SJSA1 (cell line): ENCODE data around the gene MANBA. TPM values are rescaled to one million over a fixed set of nuclear protein-coding genes. Genes with fewer than 3 reads are reported as not detected.

Experiments
- DNase-seq, 2 experiments: peaks; one replicate each; pipeline ENCODE4 v3.0.0-alpha.2; 2015 to 2020; ENCODE audit warnings: low spot score in 2 of 2, low read depth in 1 of 2
- H3K27ac ChIP-seq: fragments of 250-450 bp; sonication (Bioruptor Pico); 2 replicates; pipeline ENCODE4 v1.5.1; 2020; ENCODE audit warnings: mild to moderate bottlenecking, moderate library complexity
- H3K27me3 ChIP-seq: fragments of 250-450 bp; sonication (Bioruptor Pico); replicated peaks from 2 replicates; pipeline ENCODE4 v1.5.1; 2020; ENCODE audit warnings: mild to moderate bottlenecking, moderate library complexity
- H3K36me3 ChIP-seq: fragments of 250-450 bp; sonication (Bioruptor Pico); 2 replicates; pipeline ENCODE4 v1.5.1; 2020; ENCODE audit warnings: mild to moderate bottlenecking
- H3K4me1 ChIP-seq: fragments of 250-450 bp; sonication (Bioruptor Pico); replicated peaks from 2 replicates; pipeline ENCODE4 v1.6.1; 2021; ENCODE audit warnings: mild to moderate bottlenecking
- H3K4me3 ChIP-seq: fragments of 250-450 bp; sonication (Bioruptor Pico); 2 replicates; pipeline ENCODE4 v1.5.1; 2020; ENCODE audit warnings: mild to moderate bottlenecking
- H3K9me3 ChIP-seq: fragments of 250-450 bp; sonication (Bioruptor Pico); replicated peaks from 2 replicates; pipeline ENCODE4 v1.5.1; 2020; ENCODE audit warnings: mild to moderate bottlenecking
- total RNA-seq: library from RNA; depleted of rRNA; stranded (reverse); fragments of >200 nt; shearing (Covaris generic); gene quantifications from 2 replicates; pipeline ENCODE4 v1.2.3, GENCODE V29; 2014

Gene MANBA
- total RNA-seq, 1 experiment from 2014 or later = 13.2 TPM

- Histone ChIP-seq H3K4me3 (no peak overlapping the region), H3K27me3 (no peaks in the 10 kb centered on the region), H3K9me3 (no peaks in the 10 kb centered on the region), H3K4me1 (peaks cover 22% of the 10 kb centered on the region), H3K27ac (no peak overlapping the region), H3K36me3 (peaks cover 79% of the 10 kb centered on the region)
- peak in 1 of 2 experiments; percentile 18 for DNase-seq
Measured at GRCh38 chr4:102606846-102607450, 153.8 kb downstream of the MANBA start.

- peaks cover 77% of the 10 kb centered on the region for H3K36me3 ChIP-seq
- H3K9me3 ChIP-seq = no peaks in the 10 kb centered on the region
- H3K27ac ChIP-seq = no peak overlapping the region
- no peak for DNase-seq
- peaks cover 22% of the 10 kb centered on the region for H3K4me1 ChIP-seq
- H3K4me3 ChIP-seq = no peak overlapping the region
- H3K27me3 ChIP-seq = no peaks in the 10 kb centered on the region
Measured at GRCh38 chr4:102606261-102606660, 154.5 kb downstream of the MANBA start.

- Histone ChIP-seq H3K36me3 (peaks cover 76% of the 10 kb centered on the region), H3K9me3 (no peaks in the 10 kb centered on the region), H3K4me1 (peaks cover 22% of the 10 kb centered on the region), H3K27ac (no peak overlapping the region), H3K4me3 (no peak overlapping the region), H3K27me3 (no peaks in the 10 kb centered on the region)
- DNase-seq = no peak
Measured at GRCh38 chr4:102604222-102604940, 156.4 kb downstream of the MANBA start.

- Histone ChIP-seq H3K4me3 (no peak overlapping the region), H3K27ac (no peak overlapping the region), H3K27me3 (no peaks in the 10 kb centered on the region), H3K9me3 (no peaks in the 10 kb centered on the region), H3K4me1 (peaks cover 6% of the 10 kb centered on the region), H3K36me3 (peaks cover 79% of the 10 kb centered on the region)
- no peak for DNase-seq
Measured at GRCh38 chr4:102601586-102602227, 159.1 kb downstream of the MANBA start.

- no peak for DNase-seq
- Histone ChIP-seq H3K27ac (no peak overlapping the region), H3K27me3 (no peaks in the 10 kb centered on the region), H3K36me3 (peaks cover 78% of the 10 kb centered on the region), H3K4me1 (no peaks in the 10 kb centered on the region), H3K9me3 (no peaks in the 10 kb centered on the region), H3K4me3 (no peak overlapping the region)
Measured at GRCh38 chr4:102600689-102601088, 160.1 kb downstream of the MANBA start.

- Histone ChIP-seq H3K36me3 (peaks cover 78% of the 10 kb centered on the region), H3K27me3 (no peaks in the 10 kb centered on the region), H3K27ac (no peak overlapping the region), H3K4me3 (no peak overlapping the region), H3K9me3 (no peaks in the 10 kb centered on the region), H3K4me1 (no peaks in the 10 kb centered on the region)
- no peak for DNase-seq
Measured at GRCh38 chr4:102599886-102600285, 160.9 kb downstream of the MANBA start.

GRCh38 chr4:102599455-102599854, 161.3 kb downstream of the MANBA start:
- Histone ChIP-seq H3K27me3 (no peaks in the 10 kb centered on the region), H3K36me3 (peaks cover 79% of the 10 kb centered on the region), H3K27ac (no peak overlapping the region), H3K9me3 (no peaks in the 10 kb centered on the region), H3K4me3 (no peak overlapping the region), H3K4me1 (no peaks in the 10 kb centered on the region)
- no peak for DNase-seq

- no peaks in the 10 kb centered on the region for H3K4me1 ChIP-seq
- no peaks in the 10 kb centered on the region for H3K27me3 ChIP-seq
- no peak overlapping the region for H3K27ac ChIP-seq
- no peak for DNase-seq
- peaks cover 77% of the 10 kb centered on the region for H3K36me3 ChIP-seq
- no peak overlapping the region for H3K4me3 ChIP-seq
- no peaks in the 10 kb centered on the region for H3K9me3 ChIP-seq
Measured at GRCh38 chr4:102598762-102599374, 161.9 kb downstream of the MANBA start.

- H3K27ac ChIP-seq = no peak overlapping the region
- no peak for DNase-seq
- no peaks in the 10 kb centered on the region for H3K4me1 ChIP-seq
- no peaks in the 10 kb centered on the region for H3K27me3 ChIP-seq
- no peaks in the 10 kb centered on the region for H3K9me3 ChIP-seq
- H3K4me3 ChIP-seq = no peak overlapping the region
- H3K36me3 ChIP-seq = peaks cover 71% of the 10 kb centered on the region
Measured at GRCh38 chr4:102598086-102598761, 162.5 kb downstream of the MANBA start.

GRCh38 chr4:102596532-102596931, 164.2 kb downstream of the MANBA start:
- no peak overlapping the region for H3K4me3 ChIP-seq
- H3K9me3 ChIP-seq = no peaks in the 10 kb centered on the region
- no peak overlapping the region for H3K27ac ChIP-seq
- no peak for DNase-seq
- H3K27me3 ChIP-seq = no peaks in the 10 kb centered on the region
- peaks cover 66% of the 10 kb centered on the region for H3K36me3 ChIP-seq
- H3K4me1 ChIP-seq = no peaks in the 10 kb centered on the region

- H3K4me3 ChIP-seq = no peak overlapping the region
- H3K27me3 ChIP-seq = no peaks in the 10 kb centered on the region
- no peaks in the 10 kb centered on the region for H3K4me1 ChIP-seq
- H3K9me3 ChIP-seq = no peaks in the 10 kb centered on the region; the same call in 1 of the 2 replicates
- H3K27ac ChIP-seq = no peak overlapping the region
- peaks cover 59% of the 10 kb centered on the region for H3K36me3 ChIP-seq
- no peak for DNase-seq
Measured at GRCh38 chr4:102594000-102594399, 166.8 kb downstream of the MANBA start.

- no peak for DNase-seq
- Histone ChIP-seq H3K27me3 (no peaks in the 10 kb centered on the region), H3K27ac (no peak overlapping the region), H3K36me3 (peaks cover 61% of the 10 kb centered on the region), H3K4me3 (no peak overlapping the region), H3K9me3 (no peaks in the 10 kb centered on the region; the same call in 1 of the 2 replicates), H3K4me1 (no peaks in the 10 kb centered on the region)
Measured at GRCh38 chr4:102593147-102593546, 167.6 kb downstream of the MANBA start.

GRCh38 chr4:102592256-102592655, 168.5 kb downstream of the MANBA start:
- H3K4me3 ChIP-seq = no peak overlapping the region
- no peaks in the 10 kb centered on the region; the same call in 1 of the 2 replicates for H3K9me3 ChIP-seq
- H3K27ac ChIP-seq = no peak overlapping the region
- no peaks in the 10 kb centered on the region for H3K27me3 ChIP-seq
- H3K4me1 ChIP-seq = no peaks in the 10 kb centered on the region
- peaks cover 62% of the 10 kb centered on the region for H3K36me3 ChIP-seq
- no peak for DNase-seq
